K562 (cell line): Measurements from ENCODE around the gene MDH2. TPM values are rescaled to one million over a fixed set of nuclear protein-coding genes. Genes with fewer than 3 reads are reported as not detected.

Experiments used
- ADNP ChIP-seq: fragments of 200-800 bp; sonication (Bioruptor generic); IDR thresholded peaks from 2 replicates; pipeline ENCODE4 v1.6.1; 2016; ENCODE audit warnings: missing genetic modification characterization, missing compliant biosample characterization
- CHCHD3 ChIP-seq: fragments of 250-450 bp; sonication (Bioruptor Pico); IDR thresholded peaks from 2 replicates; pipeline ENCODE4 v2.1.2; 2022; ENCODE audit warnings: mild to moderate bottlenecking
- CTCFL ChIP-seq: IDR thresholded peaks from 2 replicates; pipeline ENCODE4 v1.6.1; 2011; ENCODE audit warnings: borderline replicate concordance, low read depth, mild to moderate bottlenecking, moderate library complexity, low read length; ENCODE audit not compliant: insufficient read depth, poor library complexity, severe bottlenecking
- E2F8 ChIP-seq: fragments of 450-650 bp; IDR thresholded peaks from 2 replicates; pipeline ENCODE4 v1.7.1; 2018; ENCODE audit warnings: mild to moderate bottlenecking, low read depth; ENCODE audit not compliant: partially characterized antibody
- EZH2 ChIP-seq: IDR thresholded peaks from 2 replicates; pipeline ENCODE4 v1.6.1; 2012; ENCODE audit warnings: low read depth, mild to moderate bottlenecking, inconsistent platforms, low read length, borderline replicate concordance
- GATAD2A ChIP-seq: fragments of 450-650 bp; IDR thresholded peaks from 2 replicates; pipeline ENCODE4 v1.6.1; 2017
- GTF2E2 ChIP-seq: fragments of 200-800 bp; sonication (Bioruptor generic); IDR thresholded peaks from 2 replicates; pipeline ENCODE4 v1.6.1; 2016; ENCODE audit warnings: missing genetic modification characterization, missing compliant biosample characterization
- HDAC2 ChIP-seq: fragments of 450-650 bp; IDR thresholded peaks from 2 replicates; pipeline ENCODE4 v1.6.1; 2016; ENCODE audit warnings: mild to moderate bottlenecking
- HDAC8 ChIP-seq: fragments of 450-650 bp; IDR thresholded peaks from 2 replicates; pipeline ENCODE4 v1.6.1; 2016; ENCODE audit warnings: mild to moderate bottlenecking, missing genetic modification characterization, moderate library complexity, missing compliant biosample characterization
- KLF1 ChIP-seq: fragments of 450-650 bp; IDR thresholded peaks from 2 replicates; pipeline ENCODE4 v1.6.1; 2016; ENCODE audit warnings: missing genetic modification characterization, missing compliant biosample characterization
- LARP7 ChIP-seq: fragments of 450-650 bp; IDR thresholded peaks from 2 replicates; pipeline ENCODE4 v1.6.1; 2016
- NFIX ChIP-seq: fragments of 250-450 bp; sonication (Bioruptor Pico); IDR thresholded peaks from 2 replicates; pipeline ENCODE4 v1.4.0; 2020; ENCODE audit warnings: low read depth, mild to moderate bottlenecking, moderate library complexity
- PHF20 ChIP-seq: fragments of 450-650 bp; IDR thresholded peaks from 2 replicates; pipeline ENCODE4 v1.6.1; 2018; ENCODE audit not compliant: partially characterized antibody
- RBM25 ChIP-seq: fragments of 200-400 bp; formaldehyde crosslinking; IDR thresholded peaks from 2 replicates; pipeline ENCODE4 v1.6.1; 2018; ENCODE audit warnings: low read length, low read depth, moderate library complexity; ENCODE audit not compliant: severe bottlenecking
- RBM34 ChIP-seq: fragments of 200-400 bp; formaldehyde crosslinking; IDR thresholded peaks from 2 replicates; pipeline ENCODE4 v1.6.1; 2018; ENCODE audit warnings: low read length, borderline replicate concordance; ENCODE audit not compliant: insufficient read depth
- SLC30A9 ChIP-seq: fragments of 250-450 bp; sonication (Bioruptor Pico); IDR thresholded peaks from 2 replicates; pipeline ENCODE4 v1.8.0; 2022; ENCODE audit warnings: mild to moderate bottlenecking, moderate library complexity
- TCF7 ChIP-seq: sonication (generic); IDR thresholded peaks from 2 replicates; pipeline ENCODE4 v1.6.1; 2016; ENCODE audit warnings: antibody characterized with exemption, borderline replicate concordance
- ZC3H8 ChIP-seq: fragments of 450-650 bp; IDR thresholded peaks from 2 replicates; pipeline ENCODE4 v1.6.1; 2017
- ZHX1 ChIP-seq: fragments of 150-350 bp; conservative IDR thresholded peaks from 2 replicates; pipeline ENCODE4 v1.6.1; 2014; ENCODE audit warnings: low read length
- ZNF224 ChIP-seq: sonication (generic); formaldehyde crosslinking; IDR thresholded peaks from 2 replicates; pipeline ENCODE4 v1.8.0; 2022; ENCODE audit warnings: mild to moderate bottlenecking, missing genetic modification reagents
- ZNF436 ChIP-seq: fragments of 250-450, 450-650 bp; sonication (Bioruptor Pico); formaldehyde crosslinking; IDR thresholded peaks from 2 replicates; pipeline ENCODE4 v1.7.0; 2020; ENCODE audit warnings: mild to moderate bottlenecking
- ZNF655 ChIP-seq: fragments of 250-450 bp; sonication (Bioruptor Pico); IDR thresholded peaks from 2 replicates; pipeline ENCODE4 v1.5.0; 2021
- ZNF75A ChIP-seq: fragments of 450-650 bp; formaldehyde crosslinking; IDR thresholded peaks from 2 replicates; pipeline ENCODE4 v1.4.0; 2020; ENCODE audit warnings: mild to moderate bottlenecking
- polyA plus RNA-seq, 8 experiments: library from polyadenylated mRNA; depleted of rRNA in 4 of 8; stranded (reverse) in 5 of 8; unstranded in 3 of 8; fragments of >200 nt; fragmentation: Nextera tagmentation in 2 of 8; fragmentation: Illumina TruSeq in 1 of 8; extraction: Ambion mirVana in 2 of 8; extraction: Trizol in 1 of 8; gene quantifications; 2 replicates each; pipeline versions ENCODE4 v1.2.1 to v1.2.3, GENCODE V29; 2011 to 2014; ENCODE audit warnings: inconsistent platforms in 1 of 8, missing spikeins in 1 of 8
- total RNA-seq, 7 experiments: library from RNA; depleted of rRNA in 6 of 7; stranded (reverse); fragments of >200 nt in 6 of 7; fragmentation: Illumina TruSeq in 2 of 7; extraction: Trizol in 2 of 7; gene quantifications; 2 replicates each; pipeline versions ENCODE4 v1.2.1 to v1.2.3, GENCODE V29; 2011 to 2021; ENCODE audit warnings: low replicate concordance in 1 of 7

The MDH2 gene
- total and polyA plus RNA-seq, 9 of the 15 experiments (the other 6 are each of a cell fraction or from before 2014, with no cell fraction given) = 106 to 701 (median 242) TPM

GRCh38 chr7:76049295-76049694 is 1.4 kb downstream of the MDH2 start (continued):
- TF ChIP-seq CTCFL = no peak
- no peak for TF ChIP-seq NFIX
- no peak for TF ChIP-seq E2F8
- no peak for TF ChIP-seq HDAC8
- TF ChIP-seq ZNF75A (CRISPR knock-in tag) = no peak
- TF ChIP-seq HDAC2 = no peak
- no peak for TF ChIP-seq KLF1 (tag)
- no peak for TF ChIP-seq ZNF436 (CRISPR knock-in tag)
- no peak for TF ChIP-seq ZHX1
- TF ChIP-seq RBM25 = no peak
- no peak for TF ChIP-seq CHCHD3 (CRISPR knock-in tag)
- no peak for TF ChIP-seq ZC3H8
- no peak for TF ChIP-seq ZNF224 (CRISPR knock-in tag)
- TF ChIP-seq SLC30A9 (CRISPR knock-in tag) = no peak
- no peak for TF ChIP-seq GATAD2A
- no peak for TF ChIP-seq PHF20
- TF ChIP-seq TCF7 = no peak
- TF ChIP-seq LARP7 = no peak
- no peak for TF ChIP-seq GTF2E2
- no peak for TF ChIP-seq EZH2
- no peak for TF ChIP-seq ZNF655 (CRISPR knock-in tag)
- TF ChIP-seq ADNP (tag) = no peak
- TF ChIP-seq RBM34 = no peak
